ENCODE data around the gene ERBB4. TPM values are rescaled to one million over a fixed set of nuclear protein-coding genes. Genes with fewer than 3 reads are reported as not detected.

The ERBB4 gene
- total RNA-seq, 1 donor from 2014 or later = 25.3 TPM

GRCh38 chr2:212364112-212364985 is 174.3 kb downstream of the ERBB4 start:
- Histone ChIP-seq H3K27me3 (ENCODE audit: low read depth) (no peaks in the 10 kb centered on the region), H3K4me1 (no peaks in the 10 kb centered on the region), H3K27ac (no peak overlapping the region), H3K4me3 (no peak overlapping the region), H3K9me3 (no peaks in the 10 kb centered on the region), H3K36me3 (no peaks in the 10 kb centered on the region)
- no peak for TF ChIP-seq CTCF (IDR thresholded peaks at IDR 0.05)
- intact Hi-C loops (cut with DNase I) = no loop called here
- DNase-seq (no peak), ATAC-seq (no peak)

- H3K4me1 ChIP-seq = no peaks in the 10 kb centered on the region
- intact Hi-C loops (cut with DNase I) = no loop called here
- no peak overlapping the region for H3K27ac ChIP-seq
- ATAC-seq (no peak), DNase-seq (no peak)
- TF ChIP-seq CTCF (IDR thresholded peaks at IDR 0.05) = no peak
- no peaks in the 10 kb centered on the region for H3K27me3 ChIP-seq (ENCODE audit: low read depth)
- H3K4me3 ChIP-seq = no peak overlapping the region
- no peaks in the 10 kb centered on the region for H3K9me3 ChIP-seq
- no peaks in the 10 kb centered on the region for H3K36me3 ChIP-seq
Measured at GRCh38 chr2:212361174-212361756, 177.3 kb downstream of the ERBB4 start.

- Histone ChIP-seq H3K4me3 (no peak overlapping the region), H3K36me3 (no peaks in the 10 kb centered on the region), H3K4me1 (no peaks in the 10 kb centered on the region), H3K9me3 (no peaks in the 10 kb centered on the region), H3K27ac (no peak overlapping the region), H3K27me3 (ENCODE audit: low read depth) (no peaks in the 10 kb centered on the region)
- intact Hi-C loops (cut with DNase I) = no loop called here
- TF ChIP-seq CTCF (IDR thresholded peaks at IDR 0.05) = no peak
- ATAC-seq (no peak), DNase-seq (no peak)
Measured at GRCh38 chr2:212360068-212360460, 178.5 kb downstream of the ERBB4 start.

GRCh38 chr2:212359425-212360067 is 179.1 kb downstream of the ERBB4 start:
- no peak for ATAC-seq
- H3K9me3 ChIP-seq = no peaks in the 10 kb centered on the region
- H3K4me1 ChIP-seq = no peaks in the 10 kb centered on the region
- H3K36me3 ChIP-seq = no peaks in the 10 kb centered on the region
- H3K4me3 ChIP-seq = no peak overlapping the region
- intact Hi-C loops (cut with DNase I) = no loop called here
- DNase-seq = no peak
- H3K27ac ChIP-seq = no peak overlapping the region
- TF ChIP-seq CTCF (IDR thresholded peaks at IDR 0.05) = no peak
- H3K27me3 ChIP-seq (ENCODE audit: low read depth) = no peaks in the 10 kb centered on the region

- H3K27ac ChIP-seq = no peak overlapping the region
- DNase-seq (no peak), ATAC-seq (no peak)
- H3K27me3 ChIP-seq (ENCODE audit: low read depth) = no peaks in the 10 kb centered on the region
- intact Hi-C loops (cut with DNase I) = no loop called here
- H3K9me3 ChIP-seq = no peaks in the 10 kb centered on the region
- TF ChIP-seq CTCF (IDR thresholded peaks at IDR 0.05) = no peak
- H3K4me3 ChIP-seq = no peak overlapping the region
- H3K4me1 ChIP-seq = no peaks in the 10 kb centered on the region
- H3K36me3 ChIP-seq = no peaks in the 10 kb centered on the region
Measured at GRCh38 chr2:212357606-212358005, 181.0 kb downstream of the ERBB4 start.
